Measurements from ENCODE around the gene VAV2.

DNA sequence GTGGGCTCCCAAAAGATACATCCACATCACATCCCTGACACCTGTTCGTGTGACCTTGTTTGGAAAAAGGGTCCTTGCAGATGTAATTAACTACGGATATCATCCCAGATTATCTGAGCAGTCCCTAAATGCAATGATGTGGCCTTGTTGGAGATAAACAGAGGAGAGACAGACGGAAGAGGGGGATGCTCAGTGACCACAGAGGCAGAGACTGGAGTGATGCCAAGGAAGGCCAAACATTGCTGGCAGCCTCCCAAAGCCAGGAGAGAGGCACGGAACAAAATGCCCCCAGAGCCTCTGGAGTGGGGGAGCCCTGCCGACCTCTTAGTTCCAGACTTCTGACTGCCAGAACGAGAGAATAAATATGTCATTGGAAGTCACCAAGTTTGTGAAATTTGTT lies 15.0 kb upstream of the VAV2 start:
- TF ChIP-seq, protein P1, sequence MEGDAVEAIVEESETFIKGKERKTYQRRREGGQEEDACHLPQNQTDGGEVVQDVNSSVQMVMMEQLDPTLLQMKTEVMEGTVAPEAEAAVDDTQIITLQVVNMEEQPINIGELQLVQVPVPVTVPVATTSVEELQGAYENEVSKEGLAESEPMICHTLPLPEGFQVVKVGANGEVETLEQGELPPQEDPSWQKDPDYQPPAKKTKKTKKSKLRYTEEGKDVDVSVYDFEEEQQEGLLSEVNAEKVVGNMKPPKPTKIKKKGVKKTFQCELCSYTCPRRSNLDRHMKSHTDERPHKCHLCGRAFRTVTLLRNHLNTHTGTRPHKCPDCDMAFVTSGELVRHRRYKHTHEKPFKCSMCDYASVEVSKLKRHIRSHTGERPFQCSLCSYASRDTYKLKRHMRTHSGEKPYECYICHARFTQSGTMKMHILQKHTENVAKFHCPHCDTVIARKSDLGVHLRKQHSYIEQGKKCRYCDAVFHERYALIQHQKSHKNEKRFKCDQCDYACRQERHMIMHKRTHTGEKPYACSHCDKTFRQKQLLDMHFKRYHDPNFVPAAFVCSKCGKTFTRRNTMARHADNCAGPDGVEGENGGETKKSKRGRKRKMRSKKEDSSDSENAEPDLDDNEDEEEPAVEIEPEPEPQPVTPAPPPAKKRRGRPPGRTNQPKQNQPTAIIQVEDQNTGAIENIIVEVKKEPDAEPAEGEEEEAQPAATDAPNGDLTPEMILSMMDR (IDR thresholded peaks at IDR 0.05): no peak
- no peak for TF ChIP-seq POLR2AphosphoS5 (IDR thresholded peaks at IDR 0.05; ENCODE audit: low read depth, low read length)
